Measurements from ENCODE around the gene TMEM191B. TPM values are rescaled to one million over a fixed set of nuclear protein-coding genes. Genes with fewer than 3 reads are reported as not detected.
"Not testable (repeated sequence)": the region's sequence is repeated elsewhere in the genome, so short reads cannot be mapped to it uniquely, and the experiment has no call there.

The TMEM191B gene
- total and polyA plus RNA-seq, 2 donors from 2014 or later = 5.2 to 10.6 TPM

DNA sequence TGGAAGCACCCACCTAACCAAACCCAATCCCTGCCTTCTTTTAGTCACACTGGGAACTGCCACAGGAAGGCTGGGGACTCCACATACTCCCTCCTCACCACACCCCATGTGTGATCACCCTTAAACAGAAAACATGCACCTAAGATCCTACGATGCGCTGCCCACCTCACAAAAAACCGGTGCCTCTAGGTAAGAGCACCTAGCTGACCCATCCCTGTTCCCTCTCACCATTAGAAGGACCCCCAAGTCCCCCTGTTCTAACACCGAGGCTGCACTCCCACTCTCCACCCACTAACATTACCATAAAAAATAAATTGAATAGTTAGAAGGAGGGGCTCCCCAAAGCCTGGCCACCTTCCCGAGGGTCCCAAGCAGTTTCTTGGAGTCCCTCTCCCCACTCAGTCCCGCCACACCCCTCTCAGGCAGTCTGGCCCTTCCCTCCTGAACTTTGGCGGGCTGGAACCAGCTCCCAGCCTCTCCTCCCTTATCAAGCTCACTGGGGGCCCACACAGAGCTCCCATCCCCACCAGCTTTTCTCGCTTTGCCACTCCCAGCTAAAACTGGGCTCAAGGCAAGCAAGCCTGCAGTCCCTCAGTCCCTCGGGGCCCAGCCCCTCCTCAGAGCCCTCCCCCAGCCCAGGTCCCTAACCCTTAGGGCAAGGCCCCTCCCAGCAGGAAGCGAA is 46.0 kb downstream of the TMEM191B start:
- H3K27me3 ChIP-seq (ENCODE audit: control insufficient read depth, insufficient read depth, low read length); H3K36me3 ChIP-seq (ENCODE audit: control insufficient read depth in 2 of 3, insufficient read depth in 3 of 3, low read length in 3 of 3); H3K4me3 ChIP-seq (ENCODE audit: low read length in 3 of 3); H3K27ac ChIP-seq (ENCODE audit: low read depth in 2 of 2, low read length in 2 of 2); FAIRE-seq; intact Hi-C loops (cut with DNase I); DNase-seq; H3K9me3 ChIP-seq (ENCODE audit: control insufficient read depth in 2 of 3, insufficient read depth in 1 of 3, low read length in 3 of 3); H3K4me1 ChIP-seq (ENCODE audit: control insufficient read depth in 2 of 3, insufficient read depth in 2 of 3, low read depth in 1 of 3, low read length in 3 of 3); H3K9ac ChIP-seq (ENCODE audit: low read length in 3 of 3): not testable (repeated sequence)

DNA sequence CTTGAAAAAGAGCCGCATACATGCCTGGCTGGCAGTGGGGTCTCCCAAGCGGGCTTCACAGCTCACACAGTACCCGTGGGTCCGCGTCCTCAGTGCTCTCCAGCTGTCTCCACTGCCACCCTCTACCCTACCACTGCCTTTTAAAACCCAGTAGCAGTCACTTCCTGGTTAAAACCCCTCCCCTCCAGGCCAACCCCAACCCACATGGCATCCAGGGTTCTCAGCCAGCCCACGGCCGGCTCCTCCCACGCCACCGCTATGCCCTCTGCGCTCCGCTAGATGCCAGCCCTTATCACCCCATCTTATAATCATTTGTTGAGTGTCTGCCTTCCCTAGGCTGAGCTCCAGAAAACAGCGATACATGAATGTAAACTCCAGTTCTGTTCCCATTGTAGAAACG is 47.0 kb downstream of the TMEM191B start:
- H3K9ac ChIP-seq (ENCODE audit: low read length in 3 of 3); H3K9me3 ChIP-seq (ENCODE audit: control insufficient read depth in 2 of 3, insufficient read depth in 1 of 3, low read length in 3 of 3); H3K4me3 ChIP-seq (ENCODE audit: low read length in 3 of 3); H3K4me1 ChIP-seq (ENCODE audit: control insufficient read depth in 2 of 3, insufficient read depth in 2 of 3, low read depth in 1 of 3, low read length in 3 of 3); DNase-seq; intact Hi-C loops (cut with DNase I); H3K36me3 ChIP-seq (ENCODE audit: control insufficient read depth in 2 of 3, insufficient read depth in 3 of 3, low read length in 3 of 3); H3K27me3 ChIP-seq (ENCODE audit: control insufficient read depth, insufficient read depth, low read length); FAIRE-seq; H3K27ac ChIP-seq (ENCODE audit: low read depth in 2 of 2, low read length in 2 of 2): not testable (repeated sequence)

DNA sequence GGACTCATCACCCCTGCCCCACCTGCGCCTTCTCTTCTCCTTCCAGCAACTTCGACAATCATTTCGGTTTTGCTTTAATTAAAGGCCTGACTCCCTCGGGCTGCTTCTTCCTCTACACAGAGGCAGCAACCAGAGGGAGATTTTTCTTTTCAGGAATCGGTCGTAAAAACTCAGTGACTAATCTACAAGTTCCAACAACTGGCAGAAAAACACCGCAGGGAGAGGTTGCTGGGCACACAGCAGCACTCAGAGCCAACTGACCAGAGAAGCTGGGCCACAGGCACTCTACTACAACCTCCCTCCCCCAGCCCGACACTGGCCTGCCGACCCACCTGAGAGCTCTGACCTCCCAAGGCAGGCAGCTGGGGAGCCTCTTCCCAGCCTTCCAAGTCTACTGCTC is 48.1 kb downstream of the TMEM191B start:
- FAIRE-seq; H3K4me3 ChIP-seq (ENCODE audit: low read length in 3 of 3); H3K9me3 ChIP-seq (ENCODE audit: control insufficient read depth in 2 of 3, insufficient read depth in 1 of 3, low read length in 3 of 3); intact Hi-C loops (cut with DNase I); DNase-seq; H3K4me1 ChIP-seq (ENCODE audit: control insufficient read depth in 2 of 3, insufficient read depth in 2 of 3, low read depth in 1 of 3, low read length in 3 of 3); H3K27me3 ChIP-seq (ENCODE audit: control insufficient read depth, insufficient read depth, low read length); H3K27ac ChIP-seq (ENCODE audit: low read depth in 2 of 2, low read length in 2 of 2); H3K36me3 ChIP-seq (ENCODE audit: control insufficient read depth in 2 of 3, insufficient read depth in 3 of 3, low read length in 3 of 3); H3K9ac ChIP-seq (ENCODE audit: low read length in 3 of 3): not testable (repeated sequence)

DNA sequence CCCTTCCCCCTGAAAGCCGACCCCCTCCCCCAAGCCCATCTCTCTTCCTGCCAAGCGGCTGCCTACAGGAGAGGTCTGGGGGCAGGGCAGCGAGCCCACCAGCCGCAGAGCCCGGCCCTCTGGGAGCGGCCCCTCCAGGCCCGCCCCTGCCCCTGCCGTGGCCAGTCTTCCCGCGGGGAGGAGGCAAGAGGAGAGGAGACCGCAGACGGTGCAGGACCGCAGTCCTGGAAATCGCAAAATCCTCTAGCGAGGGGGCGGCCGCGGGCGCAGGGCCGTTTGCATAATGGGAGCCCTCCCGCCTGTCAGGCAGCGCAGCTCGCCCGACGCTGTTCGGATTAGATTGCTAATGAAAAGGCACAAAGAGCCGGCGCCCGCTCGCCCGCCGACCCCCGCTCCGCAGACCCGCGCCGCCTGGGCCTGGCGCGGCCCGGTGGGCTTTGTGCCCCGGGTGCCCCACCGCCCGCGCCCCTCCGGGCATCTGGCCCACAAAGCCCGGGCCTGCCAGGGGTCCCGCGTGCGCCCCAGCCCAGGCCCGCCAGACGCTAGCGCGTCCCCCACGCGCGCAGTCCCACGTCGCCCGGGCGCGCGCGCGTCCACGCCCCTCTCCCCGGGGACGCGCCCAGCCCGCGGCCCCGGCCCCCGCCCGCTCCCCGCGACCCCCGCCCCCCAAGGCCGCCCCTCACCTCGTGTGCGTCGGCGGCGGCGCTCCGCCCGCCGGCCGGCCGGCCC is 49.7 kb downstream of the TMEM191B start:
- H3K4me3 ChIP-seq (ENCODE audit: low read length in 3 of 3); H3K27me3 ChIP-seq (ENCODE audit: control insufficient read depth, insufficient read depth, low read length); H3K27ac ChIP-seq (ENCODE audit: low read depth in 2 of 2, low read length in 2 of 2); H3K4me1 ChIP-seq (ENCODE audit: control insufficient read depth in 2 of 3, insufficient read depth in 2 of 3, low read depth in 1 of 3, low read length in 3 of 3); intact Hi-C loops (cut with DNase I); FAIRE-seq; DNase-seq; H3K9me3 ChIP-seq (ENCODE audit: control insufficient read depth in 2 of 3, insufficient read depth in 1 of 3, low read length in 3 of 3); H3K9ac ChIP-seq (ENCODE audit: low read length in 3 of 3); H3K36me3 ChIP-seq (ENCODE audit: control insufficient read depth in 2 of 3, insufficient read depth in 3 of 3, low read length in 3 of 3): not testable (repeated sequence)

DNA sequence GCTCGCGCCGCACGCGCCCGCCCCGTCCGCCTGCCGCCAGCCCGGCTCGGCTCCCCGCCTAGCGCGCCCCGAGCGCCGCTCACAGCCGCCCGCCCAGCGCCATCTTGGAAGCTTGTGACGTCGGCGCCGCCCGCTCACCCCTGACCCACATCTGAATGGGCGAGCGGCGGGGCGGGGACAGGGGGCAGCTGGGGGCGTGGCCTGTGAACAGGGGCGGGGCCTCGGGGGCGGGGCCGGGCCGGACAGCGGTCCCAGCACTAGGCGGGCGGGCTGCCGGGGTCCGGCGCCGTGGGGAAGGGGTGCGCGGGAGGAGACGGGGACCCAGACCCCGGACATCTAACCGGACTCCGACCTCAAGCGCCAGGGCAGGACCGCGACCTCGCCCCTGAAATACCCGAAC is 50.2 kb downstream of the TMEM191B start:
- H3K27ac ChIP-seq (ENCODE audit: low read depth in 2 of 2, low read length in 2 of 2); H3K4me1 ChIP-seq (ENCODE audit: control insufficient read depth in 2 of 3, insufficient read depth in 2 of 3, low read depth in 1 of 3, low read length in 3 of 3); H3K9ac ChIP-seq (ENCODE audit: low read length in 3 of 3); H3K36me3 ChIP-seq (ENCODE audit: control insufficient read depth in 2 of 3, insufficient read depth in 3 of 3, low read length in 3 of 3); H3K4me3 ChIP-seq (ENCODE audit: low read length in 3 of 3); H3K27me3 ChIP-seq (ENCODE audit: control insufficient read depth, insufficient read depth, low read length); FAIRE-seq; intact Hi-C loops (cut with DNase I); H3K9me3 ChIP-seq (ENCODE audit: control insufficient read depth in 2 of 3, insufficient read depth in 1 of 3, low read length in 3 of 3): not testable (repeated sequence)
- DNase-seq = peak in 1 of 5 donors; percentile 79

Other genes starting within 250 kb of the TMEM191B start
- 6.2 TPM for gene GGTLC3, start 9.6 kb upstream of the TMEM191B start, total RNA-seq
- 2.0 TPM for gene GGTLC3, start 9.6 kb upstream of the TMEM191B start, polyA plus RNA-seq (ENCODE audit: insufficient read depth, low read depth, low replicate concordance)
- 0.82 TPM for gene RIMBP3, start 84.1 kb downstream of the TMEM191B start, total RNA-seq
- 0.17 TPM for gene RIMBP3, start 84.1 kb downstream of the TMEM191B start, polyA plus RNA-seq (ENCODE audit: insufficient read depth, low read depth, low replicate concordance)

Measured in kidney (tissue), 11 donors.